Cerebellar nuclear complex (tissue), 1 donor: ENCODE results near the gene RALGPS1.

Experiments used
- DNase-seq, 2 experiments: peaks; one replicate each; lab custom pipeline; 2025; lab: John Stamatoyannopoulos, UW

The RALGPS1 gene

DNA sequence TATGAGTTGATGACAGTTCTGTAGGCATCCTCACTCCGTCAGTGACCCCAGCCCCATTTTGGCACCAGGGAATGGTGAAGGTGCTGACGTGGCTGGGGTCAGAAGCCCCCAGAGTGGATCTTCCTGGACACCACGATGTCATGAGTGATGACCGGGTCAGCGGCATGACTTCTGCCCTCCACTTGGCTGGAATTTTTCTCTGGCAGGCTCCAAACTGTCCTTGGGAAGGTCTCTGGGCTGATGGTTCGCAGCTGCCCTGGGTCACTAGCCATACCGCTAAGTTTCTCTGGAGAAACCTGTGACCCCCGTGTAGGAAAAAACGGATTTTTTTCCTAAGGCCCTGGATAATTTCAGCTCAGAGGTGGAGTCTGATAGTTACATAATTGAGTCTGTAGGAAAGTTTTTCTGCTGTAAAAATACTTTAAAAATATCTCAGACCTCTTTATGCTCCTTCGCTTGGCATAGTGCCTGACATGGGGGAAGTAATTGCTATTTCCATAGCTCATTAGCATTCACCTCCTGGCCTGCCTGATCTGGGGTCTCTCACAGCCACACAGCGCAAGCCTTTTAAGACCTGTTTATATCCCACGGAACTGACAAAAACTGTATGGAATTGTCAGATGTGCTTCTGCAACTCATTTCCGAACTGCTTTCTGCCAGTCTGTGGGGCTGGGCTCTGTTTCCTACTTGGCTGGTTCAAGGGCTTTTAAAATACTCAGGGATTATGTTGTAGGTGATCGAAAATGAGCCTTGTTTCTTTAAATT lies 138.7 kb downstream of the RALGPS1 start:
- no peak for DNase-seq

DNA sequence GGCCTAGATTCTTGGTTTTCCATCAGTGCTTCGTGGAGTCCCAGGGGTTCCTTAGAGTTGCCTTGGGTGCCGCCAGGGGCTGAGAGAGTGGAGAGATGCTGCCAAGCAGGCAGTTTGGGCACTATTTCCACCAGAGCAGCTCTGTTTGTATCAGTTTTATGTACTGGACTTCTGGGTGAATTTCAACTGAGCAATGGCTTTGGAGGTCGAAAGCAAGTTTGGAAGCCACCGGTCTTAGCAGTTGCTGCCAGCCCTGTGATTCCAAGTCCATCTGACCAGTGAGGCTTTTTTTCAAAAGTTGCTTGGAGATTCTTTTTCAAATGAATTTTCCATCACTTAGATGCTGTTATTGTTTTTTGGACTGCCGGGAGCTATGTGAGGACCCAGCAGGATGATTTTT lies 139.4 kb downstream of the RALGPS1 start:
- DNase-seq: no peak

DNA sequence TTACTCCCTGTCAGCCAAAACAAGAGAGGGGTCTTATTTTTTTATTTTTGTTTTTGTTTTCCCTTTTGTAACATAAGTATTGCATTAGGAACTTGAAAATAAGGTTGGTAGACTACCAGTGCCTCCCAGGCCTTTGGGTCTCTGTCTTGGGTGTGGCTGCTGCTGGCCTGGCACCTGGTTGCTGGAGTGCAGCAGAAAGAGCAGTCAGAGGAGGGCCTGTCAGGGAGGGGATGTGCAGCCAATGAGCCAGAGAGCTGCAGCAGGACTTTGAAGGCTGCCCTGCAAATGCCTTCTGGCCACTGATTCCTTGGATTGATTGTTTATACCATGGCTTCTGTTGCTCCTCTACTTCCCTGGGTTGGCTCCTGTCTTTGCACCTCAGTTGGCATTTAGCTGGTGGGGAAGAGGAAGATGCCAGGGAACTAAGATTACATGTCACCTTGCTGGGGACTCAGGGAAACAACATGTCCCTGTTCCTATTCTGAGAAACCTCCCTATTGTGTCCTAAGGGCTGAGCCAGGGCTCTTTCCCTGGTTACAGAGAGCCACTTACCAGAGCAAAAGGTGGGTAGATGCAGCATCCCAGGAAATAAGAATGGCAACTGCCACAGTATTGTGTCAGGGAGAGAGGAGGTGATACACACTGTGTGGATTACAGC lies 141.3 kb downstream of the RALGPS1 start:
- DNase-seq: peak; percentile 29 to 31

DNA sequence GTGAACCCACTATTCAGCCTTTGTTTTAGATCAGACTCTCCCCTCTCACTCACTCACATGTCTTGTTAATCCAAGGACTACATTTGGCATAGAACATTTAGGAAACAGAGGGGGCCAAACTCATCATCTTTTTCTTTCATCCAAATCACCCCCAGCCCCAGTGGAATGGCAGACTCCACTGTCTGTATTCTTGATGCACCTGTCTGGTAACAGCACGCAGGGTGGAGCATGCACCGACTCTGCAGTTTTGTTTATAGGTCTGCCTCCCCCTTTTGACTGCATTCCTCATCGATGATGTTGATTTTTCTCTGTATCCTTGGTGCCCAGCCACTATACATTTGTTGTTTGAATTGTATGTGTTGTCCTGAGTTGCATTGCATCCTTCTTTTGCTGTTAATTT lies 141.9 kb downstream of the RALGPS1 start:
- no peak for DNase-seq

DNA sequence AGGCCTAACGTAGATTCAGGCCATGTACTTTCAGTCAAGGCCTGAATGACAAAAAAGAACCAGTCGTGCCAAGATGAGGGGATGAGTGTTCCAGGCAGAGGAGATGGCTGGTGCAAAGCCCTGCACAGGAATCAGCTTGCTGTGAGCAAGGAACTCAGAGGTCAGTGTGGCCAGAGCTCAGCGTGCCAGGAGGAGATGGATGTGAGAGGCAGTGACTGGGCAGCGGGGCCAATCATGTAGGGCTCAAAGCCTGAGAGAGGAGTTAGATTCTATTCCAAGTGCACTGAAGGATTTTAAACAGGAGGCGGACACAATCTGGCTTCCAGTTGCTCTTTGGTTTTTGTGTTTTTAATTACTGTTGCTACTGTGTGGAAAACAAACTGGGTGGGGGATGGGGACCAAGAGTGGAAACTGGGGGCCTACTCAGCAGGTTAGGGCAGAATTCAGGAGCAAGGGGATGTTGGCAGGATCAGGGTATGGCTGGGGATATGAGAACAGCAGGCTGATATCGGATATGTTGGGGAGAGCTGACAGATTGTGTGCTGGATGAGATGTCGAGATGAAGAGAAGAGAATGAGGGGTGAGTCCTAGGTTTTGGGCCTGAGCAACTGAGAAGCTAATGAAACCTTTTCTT lies 143.5 kb downstream of the RALGPS1 start:
- peak in 1 of 2 experiments; percentile 64 for DNase-seq

DNA sequence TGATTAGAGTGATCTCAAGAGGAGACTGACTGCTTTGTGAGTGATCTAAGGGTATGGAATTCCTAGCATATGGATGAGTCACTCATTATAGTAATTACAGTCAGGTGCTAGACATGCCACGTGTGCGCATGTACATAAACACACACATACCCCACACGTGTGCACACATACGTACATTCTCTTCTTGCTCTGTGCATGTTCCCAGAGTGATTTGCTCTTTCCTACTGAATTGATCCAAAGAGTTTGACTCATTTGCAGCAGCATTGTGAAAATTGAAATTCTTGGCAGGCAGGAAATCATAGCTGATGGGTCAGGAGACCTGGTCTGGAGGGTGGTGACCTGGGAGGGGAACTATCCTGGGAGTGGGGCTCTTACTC lies 144.1 kb downstream of the RALGPS1 start:
- DNase-seq: no peak

DNA sequence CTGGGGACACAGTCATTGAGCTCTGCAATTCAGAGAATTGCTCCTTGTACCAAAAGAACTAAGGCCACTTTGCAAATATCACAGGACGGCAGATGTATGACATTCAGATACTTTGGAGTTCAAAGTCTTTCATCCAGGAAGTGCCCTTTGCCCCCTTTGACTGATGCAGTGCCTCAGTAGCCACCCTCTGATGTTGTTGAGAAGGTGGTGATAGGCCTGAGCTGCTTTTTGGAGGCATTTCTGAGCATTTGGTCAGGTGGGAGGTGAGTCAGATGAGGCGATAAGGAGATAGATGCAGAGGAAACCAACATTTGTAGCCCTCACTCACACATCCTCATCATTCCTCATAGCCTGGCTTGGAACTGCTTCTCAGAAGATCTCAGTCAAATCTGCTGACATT lies 144.4 kb downstream of the RALGPS1 start:
- no peak for DNase-seq

DNA sequence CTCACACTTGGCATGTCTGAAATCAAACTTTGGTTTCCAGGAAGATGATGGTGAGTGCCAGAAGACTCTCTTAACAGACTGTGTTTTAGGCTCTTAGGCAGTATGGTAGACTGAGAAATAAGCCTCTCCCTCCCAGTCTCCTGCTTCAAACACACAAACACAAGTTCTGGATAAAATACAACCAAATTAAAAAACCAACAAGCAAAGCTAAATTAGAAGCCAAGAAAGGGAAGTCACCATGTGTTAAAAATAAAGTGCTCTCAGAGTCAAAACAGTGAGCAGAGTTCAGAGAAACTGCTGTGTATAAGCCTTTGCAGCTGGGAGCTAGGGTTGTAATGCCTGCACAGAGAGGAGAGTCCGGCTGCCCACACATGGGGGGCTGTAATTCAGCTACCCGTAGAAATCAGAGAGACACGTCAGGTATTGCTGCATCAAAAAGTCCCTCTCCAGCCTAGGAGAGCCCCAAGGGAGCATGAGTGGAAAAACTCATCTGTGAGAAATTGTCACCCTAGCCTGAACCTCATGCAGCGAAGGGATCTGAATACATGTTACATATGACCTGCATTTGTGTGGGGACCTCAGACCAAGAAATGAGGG lies 145.3 kb downstream of the RALGPS1 start:
- no peak for DNase-seq

DNA sequence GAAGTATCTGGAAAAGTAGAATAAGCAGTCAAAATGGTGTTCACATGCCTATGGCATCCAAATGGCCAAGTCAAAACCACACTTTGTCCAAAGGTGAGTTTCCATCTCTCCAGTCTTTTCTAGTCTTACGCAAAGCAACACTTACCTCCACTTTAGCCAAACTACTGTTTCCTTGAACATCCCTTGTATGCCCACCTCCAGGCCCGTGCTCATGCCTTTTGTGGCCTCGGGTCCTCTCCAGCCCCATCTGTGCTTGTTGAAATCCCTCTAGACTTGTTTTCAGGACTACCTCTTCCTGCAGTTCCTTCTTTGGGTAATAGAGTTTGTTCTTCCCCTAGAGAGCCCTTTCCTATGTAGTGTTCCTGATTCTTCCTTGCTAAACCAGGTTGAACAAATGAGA lies 146.8 kb downstream of the RALGPS1 start:
- no peak for DNase-seq

DNA sequence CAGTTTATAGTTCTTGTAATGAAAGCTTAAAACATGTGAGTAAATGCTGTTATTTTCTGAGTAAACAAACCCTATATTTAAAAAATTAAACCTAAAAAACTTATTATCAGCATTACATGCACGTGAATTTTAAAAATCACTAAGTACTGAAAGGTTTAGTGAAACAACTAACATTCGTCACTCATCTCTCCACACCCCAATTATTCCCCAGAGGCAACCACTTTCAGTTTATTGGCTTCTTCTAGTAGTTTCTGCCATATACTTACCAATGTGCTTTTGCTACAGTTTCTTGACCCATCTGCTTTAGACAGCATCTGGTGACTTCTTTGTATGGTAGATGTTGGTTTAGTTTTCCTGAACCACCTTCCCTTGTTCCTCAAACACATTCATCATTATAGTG lies 149.8 kb downstream of the RALGPS1 start:
- no peak for DNase-seq

DNA sequence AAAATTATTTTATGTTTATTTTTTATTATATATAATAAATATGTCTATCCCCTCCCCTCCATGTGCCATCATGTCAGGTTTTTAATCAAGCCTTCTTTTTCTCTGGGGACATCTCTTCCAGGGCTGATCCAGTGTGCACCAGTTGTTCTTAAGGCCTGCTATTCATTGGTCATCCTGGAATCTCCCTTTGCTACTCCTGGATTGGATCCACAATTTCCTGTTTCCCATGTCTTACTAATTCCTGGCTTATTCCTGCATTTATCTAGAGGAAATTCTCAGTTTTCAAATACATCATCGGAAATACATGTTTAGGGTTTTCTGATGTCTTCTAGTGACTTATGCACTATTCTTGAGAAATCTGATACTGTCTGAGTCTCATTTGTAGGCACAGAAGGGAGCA lies 151.0 kb downstream of the RALGPS1 start:
- no peak for DNase-seq

DNA sequence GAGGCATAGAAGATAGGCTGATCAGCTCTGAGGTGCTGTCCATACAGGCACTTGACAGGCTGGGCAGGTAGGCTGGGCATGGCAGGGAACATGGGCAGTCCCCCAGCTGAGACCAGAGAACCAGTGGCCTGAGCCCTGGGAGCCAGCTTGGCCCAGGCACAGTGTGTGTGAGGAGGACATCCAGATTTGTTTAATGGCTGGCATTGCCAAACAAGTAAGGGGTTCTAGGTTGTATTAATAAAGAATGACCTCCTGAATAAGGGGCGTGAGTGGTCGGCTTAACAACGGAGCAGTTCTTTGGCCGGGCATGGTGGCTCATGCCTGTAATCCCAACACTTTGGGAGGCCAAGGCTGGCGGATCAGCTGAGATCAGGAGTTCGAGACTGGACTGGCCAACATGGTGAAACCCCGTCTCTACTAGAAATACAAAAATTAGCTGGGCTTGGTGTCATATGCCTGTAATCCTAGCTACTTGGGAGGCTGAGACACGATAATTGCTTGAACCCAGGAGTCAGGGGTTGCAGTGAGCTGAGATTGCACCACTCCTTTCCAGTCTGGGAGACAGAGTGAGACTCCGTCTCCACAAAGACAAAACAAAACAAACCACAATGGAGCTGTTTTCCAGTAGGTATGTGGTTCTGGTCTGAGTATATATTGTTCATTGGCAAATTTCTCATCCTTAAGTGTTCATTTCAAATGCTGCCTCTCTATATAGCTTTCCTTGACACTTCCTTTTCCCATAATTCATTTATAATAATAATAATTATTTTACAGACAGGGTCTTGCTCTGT lies 151.7 kb downstream of the RALGPS1 start:
- DNase-seq: no peak

DNA sequence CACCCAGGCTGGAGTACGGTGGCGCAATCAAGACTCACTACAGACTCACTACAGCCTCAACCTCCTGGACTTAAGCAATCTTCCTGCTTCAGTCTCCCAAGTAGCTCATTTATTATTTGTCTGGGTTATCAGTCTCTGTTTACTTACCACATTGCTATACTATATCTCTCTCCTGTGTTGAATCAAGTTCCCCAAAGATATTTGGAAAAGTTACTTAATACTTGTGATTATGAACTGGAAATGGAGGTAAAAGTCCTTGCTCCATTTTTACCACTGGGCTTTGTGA lies 152.2 kb downstream of the RALGPS1 start:
- no peak for DNase-seq

DNA sequence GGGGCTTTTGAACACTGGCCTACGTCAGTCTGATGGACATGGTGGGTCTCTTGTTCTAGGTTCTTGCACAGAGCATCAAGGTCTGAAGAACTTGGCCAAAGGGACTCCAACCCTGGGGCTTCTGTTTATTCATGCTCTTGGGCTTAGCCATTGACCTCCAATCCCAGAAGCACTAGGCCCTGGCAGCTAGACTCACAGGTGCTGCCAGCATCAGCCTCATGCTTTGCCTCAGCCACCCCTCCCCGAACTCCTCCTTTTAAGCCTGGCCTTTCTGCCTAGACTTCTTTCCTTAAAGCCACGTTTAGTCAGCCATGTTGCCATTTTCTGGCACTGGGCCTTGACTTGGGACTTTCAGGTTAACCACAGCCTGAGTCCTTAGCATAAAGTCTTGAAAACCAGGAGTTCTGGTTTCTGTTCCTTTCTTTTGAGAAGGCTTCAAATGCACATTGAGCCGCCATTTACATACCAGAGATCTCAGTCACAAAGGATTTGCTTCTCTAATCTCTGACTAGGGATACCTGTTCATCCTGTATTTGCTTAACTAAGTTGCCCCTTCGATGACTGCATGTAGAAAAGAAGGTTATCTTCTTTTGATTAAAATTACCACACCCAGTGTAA lies 153.1 kb downstream of the RALGPS1 start:
- DNase-seq: no peak

DNA sequence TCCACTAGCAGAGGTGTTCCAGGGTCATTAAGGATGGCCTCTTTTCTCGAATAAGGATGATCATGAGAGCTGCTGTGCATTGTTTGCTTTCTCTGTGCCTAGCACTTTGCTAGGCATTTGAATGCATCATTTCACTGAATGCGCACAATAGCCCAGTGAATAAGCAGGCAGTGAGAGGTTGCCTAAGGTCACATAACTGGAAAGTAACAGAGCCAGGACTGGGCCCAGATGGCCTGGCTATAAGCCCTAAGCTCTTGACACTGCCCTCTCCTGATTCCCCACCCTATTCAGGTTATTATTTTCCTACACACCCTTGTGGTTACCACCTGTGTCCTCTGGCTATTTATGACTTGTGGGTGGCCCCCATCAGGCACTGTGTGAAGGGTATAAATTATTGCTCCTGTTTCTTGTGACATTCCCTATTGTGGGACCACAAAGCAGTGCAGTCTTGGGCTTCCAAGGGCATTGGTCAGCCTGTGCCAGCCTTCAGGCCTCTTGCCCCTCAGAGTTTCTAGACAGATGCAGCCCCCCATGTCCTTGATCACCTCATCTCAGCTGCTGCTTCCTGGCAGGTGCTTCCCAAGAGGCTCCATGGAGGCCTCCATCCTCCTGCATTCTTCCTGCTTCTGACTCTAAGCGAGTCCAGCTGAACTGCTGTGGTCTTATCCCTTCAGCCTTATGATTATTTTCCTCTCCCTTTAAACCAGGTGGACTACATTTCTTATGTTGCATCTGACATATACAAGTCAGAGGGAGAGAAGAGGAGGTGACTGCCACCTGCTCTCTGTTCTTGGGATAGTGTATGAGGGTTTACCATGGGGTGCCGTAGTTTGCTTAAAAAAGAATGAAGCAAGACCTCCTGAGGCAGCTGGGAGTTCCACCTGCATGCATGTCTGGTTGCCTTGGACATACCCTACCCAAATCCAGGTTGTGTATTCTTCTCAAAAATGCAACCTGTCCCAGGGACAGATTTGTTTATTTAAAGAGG lies 160.3 kb downstream of the RALGPS1 start:
- peak in 1 of 2 experiments; percentile 52 for DNase-seq

DNA sequence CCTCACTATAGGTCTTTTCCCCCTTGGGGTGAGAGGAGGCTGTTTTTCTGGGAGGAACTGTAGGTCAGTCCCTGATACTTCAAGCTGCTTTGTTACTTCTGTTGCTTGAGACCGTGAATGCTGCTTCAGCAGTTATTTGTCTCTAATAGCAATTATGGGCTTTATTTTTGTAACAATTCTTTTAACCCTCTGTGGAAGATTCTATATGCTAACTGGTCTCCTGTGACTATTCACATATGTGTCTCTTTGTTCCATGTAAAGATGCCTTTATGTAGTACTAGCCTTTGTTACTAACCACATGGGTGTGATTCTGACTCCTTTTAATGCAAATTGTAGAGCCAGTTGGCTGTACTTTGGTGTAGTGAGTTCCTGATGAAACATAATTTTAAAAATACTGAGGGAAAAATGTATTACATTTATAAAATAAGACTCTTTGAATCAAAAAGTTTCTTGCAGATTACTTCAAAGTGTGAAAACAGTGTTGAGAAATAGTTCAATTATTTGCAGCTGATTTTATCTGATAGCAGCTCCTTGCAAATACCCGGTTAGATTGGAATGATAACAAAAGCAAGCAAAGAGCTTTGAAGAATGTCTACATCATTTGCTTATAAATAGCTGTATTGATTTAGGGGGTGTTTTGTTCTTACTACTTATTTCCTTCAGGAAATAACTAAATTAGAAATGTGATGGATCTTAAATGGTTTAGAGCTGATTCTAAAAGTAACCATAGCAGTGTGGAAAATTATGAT lies 161.2 kb downstream of the RALGPS1 start:
- DNase-seq: no peak

DNA sequence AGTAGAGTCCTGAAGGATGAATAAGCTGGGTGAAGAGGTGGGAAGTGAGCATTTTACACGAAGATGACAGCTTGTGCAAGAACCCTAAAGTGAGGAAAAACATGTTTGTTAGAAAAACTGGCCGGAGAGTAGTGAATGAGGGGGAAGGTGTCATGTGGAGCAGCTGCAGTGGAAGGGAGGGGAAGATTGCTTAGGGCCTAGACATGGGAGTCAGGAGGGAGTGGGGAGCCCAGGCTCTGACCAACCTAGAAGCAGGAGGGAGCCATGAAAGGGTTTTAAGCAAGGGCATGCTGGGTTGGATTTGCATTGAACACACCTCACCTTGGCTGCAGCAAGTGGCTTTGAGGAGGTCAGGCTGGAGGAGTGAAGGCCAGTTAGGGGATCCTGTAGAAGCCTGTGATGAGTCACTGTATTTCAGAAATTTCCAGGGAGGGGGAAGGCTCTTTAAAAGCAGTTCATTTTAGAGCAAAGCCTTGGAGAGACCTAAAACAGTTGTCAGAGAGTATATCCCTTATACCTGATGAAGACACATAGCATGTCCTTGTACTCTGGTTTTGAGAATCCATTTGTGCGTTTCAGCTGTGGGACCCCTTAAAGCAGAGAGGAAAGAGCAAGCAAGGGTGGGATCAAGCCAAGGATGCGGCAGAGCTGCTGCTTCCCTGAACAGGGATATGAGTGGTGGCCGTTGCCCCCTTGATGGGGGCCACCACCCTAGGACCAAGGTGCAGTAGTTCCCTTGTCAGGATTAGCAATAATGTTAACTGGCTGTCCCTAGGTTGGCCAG lies 162.5 kb downstream of the RALGPS1 start:
- no peak for DNase-seq

DNA sequence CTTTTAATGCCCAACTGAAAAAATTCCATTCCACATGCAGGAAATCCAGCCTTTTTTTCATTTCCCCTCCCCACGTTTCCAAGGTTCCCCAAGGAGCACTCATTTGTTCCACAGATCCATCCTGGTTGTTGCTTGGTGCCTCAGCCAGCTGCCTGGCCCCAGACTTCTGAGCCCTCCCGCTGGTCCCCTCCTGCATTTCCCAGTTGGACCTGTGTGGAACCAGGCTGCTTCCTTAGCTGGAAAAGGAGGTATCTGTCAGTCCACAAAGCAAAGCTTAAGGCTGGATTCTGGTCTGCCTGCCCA lies 163.0 kb downstream of the RALGPS1 start:
- no peak for DNase-seq

DNA sequence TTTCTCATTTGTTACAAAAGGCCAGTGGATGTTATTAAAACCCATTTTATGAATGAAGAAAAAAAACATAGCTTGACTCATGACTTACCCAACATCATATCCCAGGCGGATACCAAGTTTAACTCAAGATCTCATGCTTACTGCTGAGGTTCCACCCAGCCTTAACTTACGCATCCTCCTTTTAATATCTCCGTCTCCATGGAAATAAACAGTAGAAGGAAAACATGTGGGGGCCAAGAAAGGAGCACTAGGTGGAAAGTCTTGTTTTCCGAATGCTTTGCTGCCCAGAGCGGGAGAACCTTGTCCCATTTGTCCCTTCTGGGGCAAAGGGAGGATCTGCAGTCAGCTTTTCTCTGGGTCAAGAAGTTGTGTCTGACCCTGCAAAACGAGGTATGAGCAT lies 163.8 kb downstream of the RALGPS1 start:
- no peak for DNase-seq
